Measurements from ENCODE around the gene CLMN. TPM values are rescaled to one million over a fixed set of nuclear protein-coding genes. Genes with fewer than 3 reads are reported as not detected.

The CLMN gene
- total and polyA plus RNA-seq, 2 of the 8 experiments (the other 6 are each of a cell fraction or from before 2014, with no cell fraction given), result 1.6 to 8.2 TPM

- no peak overlapping the region for H3K18ac ChIP-seq (ENCODE audit: extremely low read depth, low read length)
- H3K79me2 ChIP-seq (ENCODE audit: control insufficient read depth in 1 of 2, insufficient read depth in 2 of 2, low read length in 2 of 2), result no peaks in the 10 kb centered on the region
- DNase-seq (ENCODE audit: low read depth in 1 of 2, low spot score in 2 of 2) (no peak), FAIRE-seq (no peak)
- H4K20me1 ChIP-seq (replicated peaks in 1 of 2; ENCODE audit: control insufficient read depth in 1 of 2, insufficient read depth in 2 of 2, low read length in 2 of 2), result peaks cover 0 to 1% of the 10 kb centered on the region in 2 experiments
- no peak overlapping the region for H4K8ac ChIP-seq (ENCODE audit: extremely low read depth, insufficient read depth, low read length)
- H3K27me3 ChIP-seq (replicated peaks in 1 of 4; ENCODE audit: control insufficient read depth in 3 of 4, extremely low read depth in 1 of 4, insufficient read depth in 3 of 4, low read length in 3 of 4), result no peaks in the 10 kb centered on the region
- H2BK20ac ChIP-seq (ENCODE audit: low read length), result no peak overlapping the region
- no peak overlapping the region for H3K23ac ChIP-seq (ENCODE audit: insufficient read length)
- no peak overlapping the region for H3K4me2 ChIP-seq (ENCODE audit: insufficient read depth in 1 of 2, low read depth in 2 of 2, low read length in 2 of 2)
- peaks cover 0 to 5% (median 2%) of the 10 kb centered on the region in 4 experiments; a peak in 4 of 7 replicates for H3K4me1 ChIP-seq (replicated peaks in 1 of 4; ENCODE audit: control insufficient read depth in 3 of 4, insufficient read depth in 4 of 4, low read length in 3 of 4)
- peaks cover 2% of the 10 kb centered on the region; the same call in 1 of the 2 replicates for H3K23me2 ChIP-seq (ENCODE audit: low read depth, low read length)
- CTCF ChIA-PET (ENCODE audit: partially characterized antibody), result interaction anchor here (1.0 to 1.6 kb wide), 3 partner anchors 10 to 189 kb away, joined by 3 to 10 read pairs (median 3); no protein-coding TSS in a partner anchor
- H4K91ac ChIP-seq (replicated peaks; ENCODE audit: insufficient read length, low read length), result no peak overlapping the region
- H4K5ac ChIP-seq (ENCODE audit: insufficient read length, low read depth, low read length), result no peak overlapping the region
- H3K4ac ChIP-seq (replicated peaks; ENCODE audit: insufficient read length, low read depth, low read length), result no peak overlapping the region
- POLR2A ChIA-PET (ENCODE audit: partially characterized antibody), result no interaction called here
- no peaks in the 10 kb centered on the region for H3K36me3 ChIP-seq (ENCODE audit: control insufficient read depth in 2 of 4, insufficient read depth in 4 of 4, low read length in 3 of 4)
- no peak overlapping the region for H2BK120ac ChIP-seq (replicated peaks; ENCODE audit: low read depth, low read length)
- no peaks in the 10 kb centered on the region for H3K9me3 ChIP-seq (ENCODE audit: insufficient read depth in 2 of 2, low read depth in 1 of 2, low read length in 1 of 2)
- H3K9ac ChIP-seq (replicated peaks in 1 of 4; ENCODE audit: extremely low read depth in 1 of 4, low read depth in 3 of 4, low read length in 3 of 4), result no peak overlapping the region
- no peaks in the 10 kb centered on the region for H3K79me1 ChIP-seq (ENCODE audit: low read depth, low read length)
- H3K14ac ChIP-seq (ENCODE audit: insufficient read length), result no peak overlapping the region
- H2AFZ ChIP-seq (ENCODE audit: low read length), result no peak overlapping the region
- 93% methylated on average over 7 of the region's 7 CpGs; no CpG with 5 or more reads in 1 of the 2 experiments for WGBS, 2 experiments (ENCODE audit: extremely low coverage in 1 of 2, insufficient coverage in 1 of 2, insufficient read length in 1 of 2, insufficient replicate concordance in 2 of 2, low coverage in 1 of 2, low lambda C conversion rate in 2 of 2, missing lambda C conversion rate in 1 of 2)
- no peak overlapping the region for H2BK15ac ChIP-seq (ENCODE audit: low read length)
- no peak overlapping the region for H3K27ac ChIP-seq (ENCODE audit: low read depth, low read length)
- H2BK12ac ChIP-seq (ENCODE audit: low read depth, low read length), result no peak overlapping the region
- no peak overlapping the region for H3K4me3 ChIP-seq (ENCODE audit: extremely low read depth in 1 of 4, insufficient read depth in 2 of 4, low read depth in 3 of 4, low read length in 4 of 4)
- no peak overlapping the region for H3K56ac ChIP-seq (replicated peaks; ENCODE audit: insufficient read length, low read depth, low read length)
- no peak overlapping the region for H2AK5ac ChIP-seq (ENCODE audit: low read depth, low read length)
- H2BK5ac ChIP-seq (ENCODE audit: low read depth, low read length), result no peak overlapping the region
- TF ChIP-seq TAF7 (optimal IDR thresholded peaks at IDR 0.05; ENCODE audit: borderline replicate concordance, low read depth, low read length) (no peak), SUZ12 (IDR thresholded peaks at IDR 0.05; ENCODE audit: low read length) (no peak), SIN3A (conservative IDR thresholded peaks at IDR 0.05 in 1 of 2, IDR thresholded peaks at IDR 0.05 in 1 of 2; ENCODE audit: low read depth in 1 of 2, low read length in 2 of 2) (no peak)
These were observed 91.5 kb downstream of the CLMN start for GRCh38 chr14:95228240-95228639.

Data from H1 (cell line).